ENCODE data around the gene ANXA11.
"Not testable (repeated sequence)": the region's sequence is repeated elsewhere in the genome, so short reads cannot be mapped to it uniquely, and the experiment has no call there.

DNA sequence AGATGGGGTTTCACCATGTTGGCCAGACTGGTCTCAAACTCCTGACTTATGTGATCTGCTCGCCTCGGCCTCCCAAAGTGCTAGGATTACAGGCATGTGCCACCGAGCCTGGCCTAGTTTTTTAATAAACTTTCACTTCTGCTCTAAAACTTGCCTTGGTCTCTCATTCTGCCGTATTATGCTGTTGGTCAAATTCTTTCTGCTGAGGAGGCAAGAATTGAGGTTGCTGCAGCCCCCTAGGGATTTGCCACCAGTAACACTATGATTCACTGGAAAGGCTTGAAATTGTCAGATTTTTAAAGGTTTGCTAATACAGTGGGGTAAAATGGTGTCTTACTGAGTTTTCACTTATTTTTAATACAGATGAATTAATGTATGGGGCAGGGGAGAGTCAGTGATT is 21.4 kb upstream of the ANXA11 start:
- TF ChIP-seq, protein P1, sequence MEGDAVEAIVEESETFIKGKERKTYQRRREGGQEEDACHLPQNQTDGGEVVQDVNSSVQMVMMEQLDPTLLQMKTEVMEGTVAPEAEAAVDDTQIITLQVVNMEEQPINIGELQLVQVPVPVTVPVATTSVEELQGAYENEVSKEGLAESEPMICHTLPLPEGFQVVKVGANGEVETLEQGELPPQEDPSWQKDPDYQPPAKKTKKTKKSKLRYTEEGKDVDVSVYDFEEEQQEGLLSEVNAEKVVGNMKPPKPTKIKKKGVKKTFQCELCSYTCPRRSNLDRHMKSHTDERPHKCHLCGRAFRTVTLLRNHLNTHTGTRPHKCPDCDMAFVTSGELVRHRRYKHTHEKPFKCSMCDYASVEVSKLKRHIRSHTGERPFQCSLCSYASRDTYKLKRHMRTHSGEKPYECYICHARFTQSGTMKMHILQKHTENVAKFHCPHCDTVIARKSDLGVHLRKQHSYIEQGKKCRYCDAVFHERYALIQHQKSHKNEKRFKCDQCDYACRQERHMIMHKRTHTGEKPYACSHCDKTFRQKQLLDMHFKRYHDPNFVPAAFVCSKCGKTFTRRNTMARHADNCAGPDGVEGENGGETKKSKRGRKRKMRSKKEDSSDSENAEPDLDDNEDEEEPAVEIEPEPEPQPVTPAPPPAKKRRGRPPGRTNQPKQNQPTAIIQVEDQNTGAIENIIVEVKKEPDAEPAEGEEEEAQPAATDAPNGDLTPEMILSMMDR (conservative IDR thresholded peaks at IDR 0.05 in 1 of 2, IDR thresholded peaks at IDR 0.05 in 1 of 2; ENCODE audit: extremely low read depth in 1 of 2, insufficient read depth in 1 of 2, low read depth in 1 of 2, low read length in 2 of 2) = not testable (repeated sequence)
- TF ChIP-seq EZH2 (IDR thresholded peaks at IDR 0.05; ENCODE audit: borderline replicate concordance, low read length) = not testable (repeated sequence)

Data from mammary epithelial cell (primary cell).